Left lung (tissue), 10 donors: ENCODE results near the gene ZFP62. TPM values are rescaled to one million over a fixed set of nuclear protein-coding genes. Genes with fewer than 3 reads are reported as not detected.
A peak's percentile ranks its signal among the peaks of the same experiment; 100 is the strongest.

Source experiments
- ATAC-seq: fragments of 200-7000 bp; cut with Tn5 transposase; one replicate; pipeline ENCODE4 v1.9.1; 2020; ENCODE audit warnings: moderate library complexity
- DNase-seq, 4 donors: peaks; one replicate each; pipeline ENCODE4 v3.0.0-alpha.2; 2013 to 2020
- H3K27ac ChIP-seq, 2 donors: fragments of 200-600 bp; sonication (generic) in 1 of 2; one replicate each; pipeline versions ENCODE4 v1.5.0 to v1.8.0; 2020 to 2021
- H3K27me3 ChIP-seq, 2 donors: fragments of 200-600 bp; sonication (generic) in 1 of 2; one replicate each; pipeline versions ENCODE4 v1.5.0 to v1.8.0; 2020 to 2021
- H3K36me3 ChIP-seq, 2 donors: fragments of 200-600 bp; sonication (generic) in 1 of 2; one replicate each; pipeline versions ENCODE4 v1.5.0 to v1.8.0; 2020 to 2021
- H3K4me1 ChIP-seq, 2 donors: fragments of 200-600 bp; one replicate each; pipeline ENCODE4 v1.8.0; 2021
- H3K4me3 ChIP-seq, 2 donors: fragments of 200-600 bp; sonication (generic) in 1 of 2; one replicate each; pipeline versions ENCODE4 v1.5.0 to v1.8.0; 2020 to 2021; ENCODE audit warnings: mild to moderate bottlenecking in 1 of 2
- H3K9me3 ChIP-seq, 2 donors: fragments of 200-600 bp; sonication (generic) in 1 of 2; one replicate each; pipeline versions ENCODE4 v1.5.0 to v1.8.0; 2020 to 2021
- CTCF ChIP-seq, 2 donors: fragments of 200-600 bp; sonication (generic) in 1 of 2; IDR thresholded peaks; one replicate each; pipeline versions ENCODE4 v1.5.0 to v1.8.0; 2021; ENCODE audit warnings: antibody characterized with exemption in 2 of 2
- intact Hi-C, 2 donors: fragments of 100-400 bp; cut with DNase I; formaldehyde crosslinking; loops; one replicate each; pipeline versions ENCODE4 v1.11.2 to v1.14.2; 2022
- polyA plus RNA-seq, 6 donors: library from polyadenylated mRNA; unstranded; fragments of 120-200 nt; gene quantifications; one replicate each; pipeline ENCODE4 v1.2.1, GENCODE V29; 2013; ENCODE audit not compliant: insufficient read length in 6 of 6
- total RNA-seq, 2 donors: library from RNA; stranded (reverse); fragmentation: NEBNext Ultra II Directional; extraction: Animal tissue kit (Norgen Biotek cat#: 25700); gene quantifications; one replicate each; pipeline ENCODE4 v1.2.1, GENCODE V29; 2021
- donor health status: DM: no; HTN: yes; CAD: no.
- donor health status: DM: no; HTN: no; CAD: no.

ZFP62 gene
- total and polyA plus RNA-seq, 8 donors: 21.4 to 66.1 (median 58.1) TPM

- H3K4me3 ChIP-seq: peak overlapping the region; percentile 65 to 99
- peak overlapping the region; percentile 98 to 100 for H3K27ac ChIP-seq
- H3K36me3 ChIP-seq: peaks cover 0 to 22% of the 10 kb centered on the region in 2 donors
- no peak for TF ChIP-seq CTCF (IDR thresholded peaks at IDR 0.05)
- peaks cover 40 to 64% of the 10 kb centered on the region in 2 donors for H3K4me1 ChIP-seq
- intact Hi-C loops: no loop called here
- no peaks in the 10 kb centered on the region for H3K27me3 ChIP-seq
- no peaks in the 10 kb centered on the region for H3K9me3 ChIP-seq
- ATAC-seq (no peak), DNase-seq (peak in 2 of 4 donors; percentile 59 to 79)
Observed at GRCh38 chr5:180810959-180811622, 50.0 kb downstream of the ZFP62 start.

GRCh38 chr5:180810210-180810958, 50.7 kb downstream of the ZFP62 start:
- DNase-seq: peak; percentile 98 to 99 (median 98)
- Histone ChIP-seq H3K4me1 (peaks cover 40 to 64% of the 10 kb centered on the region in 2 donors), H3K27me3 (no peaks in the 10 kb centered on the region), H3K4me3 (peak overlapping the region; percentile 65 to 99), H3K9me3 (no peaks in the 10 kb centered on the region), H3K27ac (peak overlapping the region; percentile 98 to 100), H3K36me3 (peaks cover 0 to 22% of the 10 kb centered on the region in 2 donors)
- no peak for TF ChIP-seq CTCF (IDR thresholded peaks at IDR 0.05)
- peak; percentile 92 for ATAC-seq
- intact Hi-C loops: no loop called here

GRCh38 chr5:180809403-180810209, 51.5 kb downstream of the ZFP62 start:
- intact Hi-C loops: no loop called here
- H3K27me3 ChIP-seq: no peaks in the 10 kb centered on the region
- H3K9me3 ChIP-seq: no peaks in the 10 kb centered on the region
- H3K4me1 ChIP-seq: peaks cover 42 to 67% of the 10 kb centered on the region in 2 donors
- H3K36me3 ChIP-seq: peaks cover 0 to 22% of the 10 kb centered on the region in 2 donors
- H3K4me3 ChIP-seq: peak overlapping the region; percentile 65 to 99
- DNase-seq (peak in 3 of 4 donors; percentile 89 to 93 (median 92)), ATAC-seq (peak; percentile 88)
- peak overlapping the region; percentile 98 to 100 for H3K27ac ChIP-seq
- TF ChIP-seq CTCF (IDR thresholded peaks at IDR 0.05): no peak

- ATAC-seq (no peak), DNase-seq (peak in 1 of 4 donors; percentile 30)
- Histone ChIP-seq H3K9me3 (no peaks in the 10 kb centered on the region), H3K36me3 (peaks cover 0 to 21% of the 10 kb centered on the region in 2 donors), H3K4me3 (peak overlapping the region; percentile 65 to 99), H3K4me1 (peaks cover 42 to 77% of the 10 kb centered on the region in 2 donors), H3K27ac (peak overlapping the region; percentile 97 to 100), H3K27me3 (no peaks in the 10 kb centered on the region)
- TF ChIP-seq CTCF (IDR thresholded peaks at IDR 0.05): no peak
- intact Hi-C loops: no loop called here
Observed at GRCh38 chr5:180808461-180809000, 52.5 kb downstream of the ZFP62 start.
